ENCODE data around the gene GPR87. TPM values are rescaled to one million over a fixed set of nuclear protein-coding genes. Genes with fewer than 3 reads are reported as not detected.

The GPR87 gene, protein sequence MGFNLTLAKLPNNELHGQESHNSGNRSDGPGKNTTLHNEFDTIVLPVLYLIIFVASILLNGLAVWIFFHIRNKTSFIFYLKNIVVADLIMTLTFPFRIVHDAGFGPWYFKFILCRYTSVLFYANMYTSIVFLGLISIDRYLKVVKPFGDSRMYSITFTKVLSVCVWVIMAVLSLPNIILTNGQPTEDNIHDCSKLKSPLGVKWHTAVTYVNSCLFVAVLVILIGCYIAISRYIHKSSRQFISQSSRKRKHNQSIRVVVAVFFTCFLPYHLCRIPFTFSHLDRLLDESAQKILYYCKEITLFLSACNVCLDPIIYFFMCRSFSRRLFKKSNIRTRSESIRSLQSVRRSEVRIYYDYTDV
- under 1 TPM in 2 of 4 donors, not detected in 2; 0.14 to 0.24 TPM for polyA plus RNA-seq (ENCODE audit: insufficient read length in 4 of 4)

DNA sequence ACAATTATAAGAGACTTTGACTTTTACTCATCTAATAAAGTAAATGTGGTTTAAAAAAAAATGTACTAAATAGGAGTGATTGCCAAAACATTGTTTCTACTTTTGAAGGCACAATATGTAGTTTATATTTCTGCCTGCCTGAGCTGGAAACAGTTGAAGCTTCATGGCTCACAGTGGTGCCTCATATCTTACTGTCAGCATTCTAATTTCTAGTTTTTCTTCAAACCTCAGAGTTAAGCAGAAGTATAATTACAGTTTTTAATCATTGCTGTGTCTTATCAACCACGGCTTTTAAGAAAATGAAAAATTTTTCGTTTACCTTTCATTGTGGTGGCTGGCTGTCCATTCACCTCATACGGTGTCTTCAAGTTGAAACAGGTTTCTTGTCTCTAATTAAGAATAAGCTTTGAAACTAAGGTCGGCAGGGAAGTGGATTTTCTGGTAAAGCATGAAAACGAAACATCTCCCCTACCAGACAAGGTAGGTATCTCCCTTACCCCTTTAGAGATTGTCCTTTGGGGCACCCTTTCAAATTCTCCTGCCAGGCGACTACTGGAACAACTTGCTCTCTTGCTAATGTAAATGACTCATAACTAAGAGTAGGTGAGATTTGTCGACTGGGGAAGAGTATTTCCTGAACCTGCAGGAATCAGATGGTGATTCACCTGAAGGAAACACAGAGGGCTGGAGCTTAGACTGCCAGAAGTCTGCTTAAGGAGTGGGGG, at the start of gene GPR87:
GPR87 (minus strand) TSS at position 554 of the 725 bp plus-strand sequence. CDS start 16,720 bp downstream, outside the sequence.
- no peak for DNase-seq (ENCODE audit: low read depth in 4 of 4, low spot score in 3 of 4)

DNA sequence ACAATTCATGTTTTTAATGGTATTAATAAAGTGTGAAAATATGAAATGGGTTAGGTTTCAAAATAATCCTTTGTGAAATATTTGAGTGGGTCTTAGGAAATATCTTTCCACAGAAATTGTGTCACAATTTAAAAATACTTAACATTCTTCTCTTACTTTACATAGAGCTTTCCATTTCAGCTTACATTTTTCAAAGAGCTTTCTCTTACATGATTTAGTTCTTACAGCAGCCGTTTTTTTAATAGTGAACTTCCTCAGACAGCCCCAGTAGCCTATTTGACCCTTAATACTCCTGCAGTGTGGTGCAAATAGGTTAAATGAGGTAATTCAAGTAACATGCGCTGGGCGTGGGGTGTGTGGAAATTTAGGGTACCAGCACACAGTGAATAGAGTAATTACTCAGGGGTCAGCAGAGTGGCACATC, 46.1 kb upstream of the GPR87 start:
- no peak for DNase-seq (ENCODE audit: low read depth in 4 of 4, low spot score in 3 of 4)

DNA sequence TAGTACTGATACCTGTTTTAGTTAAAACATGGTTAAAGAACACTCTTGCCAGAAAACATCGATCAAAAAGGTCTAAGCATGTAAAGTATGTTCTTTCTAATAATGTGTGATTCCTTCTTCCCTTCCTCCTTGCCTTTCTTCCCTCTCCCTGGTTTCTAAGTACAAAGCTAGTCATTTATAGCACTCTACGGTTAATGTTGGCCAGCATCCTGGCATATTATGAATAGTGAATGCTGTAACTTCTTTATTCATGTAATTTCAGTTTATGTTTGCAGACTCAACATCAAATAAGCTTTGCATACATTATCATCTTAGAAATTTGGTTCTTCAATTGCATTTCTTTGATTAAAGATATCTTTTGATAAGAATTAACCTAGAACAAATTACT, 40.8 kb upstream of the GPR87 start:
- no peak for DNase-seq (ENCODE audit: low read depth in 4 of 4, low spot score in 3 of 4)

DNA sequence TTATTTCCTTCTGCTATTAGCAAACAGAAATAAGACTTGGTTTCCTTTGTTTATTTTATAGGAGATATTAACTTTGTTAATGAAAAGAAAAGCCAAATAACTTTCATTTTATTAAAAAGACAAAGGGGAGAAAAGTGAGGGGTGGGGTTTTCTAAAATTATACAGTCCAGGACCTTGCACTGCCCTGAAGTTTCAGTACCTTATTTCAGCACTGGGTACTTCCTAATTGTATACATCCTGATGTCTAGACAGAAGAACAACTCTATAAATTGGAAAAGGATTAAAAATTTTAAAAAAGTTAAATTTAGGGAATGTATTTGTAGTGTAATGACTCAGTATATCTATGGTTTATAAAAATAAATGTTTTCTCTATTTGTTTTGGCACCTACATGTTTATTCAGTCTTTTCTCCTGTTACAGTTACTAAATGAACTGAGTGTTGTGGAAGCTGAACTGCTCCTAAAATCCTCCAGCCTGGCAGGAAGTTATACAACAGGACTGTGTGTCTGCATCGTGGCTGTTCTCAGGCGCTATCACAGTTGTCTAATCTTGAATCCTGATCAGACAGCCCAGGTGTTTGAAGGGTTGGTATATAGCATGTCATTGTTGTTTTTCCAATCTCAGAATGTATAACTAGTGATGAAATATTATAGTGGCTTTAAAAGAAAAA, 40.3 kb upstream of the GPR87 start:
- no peak for DNase-seq (ENCODE audit: low read depth in 4 of 4, low spot score in 3 of 4)

DNA sequence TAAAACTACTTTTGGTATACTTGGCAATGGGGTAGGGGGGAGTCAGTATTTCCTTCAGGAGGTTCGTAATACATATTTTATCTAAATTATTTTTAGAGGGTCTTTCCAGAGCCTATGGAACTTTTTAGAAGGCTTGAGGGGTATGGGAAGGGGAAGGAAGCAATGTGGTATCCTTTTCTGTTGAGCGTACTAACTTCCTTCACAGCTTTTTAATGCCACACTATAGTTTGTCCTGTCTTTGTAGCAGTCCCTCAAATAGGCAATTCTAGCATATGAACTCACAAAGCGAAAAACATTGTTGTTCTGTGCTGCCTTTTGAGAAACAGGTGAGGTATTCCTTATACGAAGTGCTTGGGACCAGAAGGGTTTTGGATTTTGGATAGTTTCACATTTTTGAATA, 35.0 kb upstream of the GPR87 start:
- no peak for DNase-seq (ENCODE audit: low read depth in 4 of 4, low spot score in 3 of 4)

DNA sequence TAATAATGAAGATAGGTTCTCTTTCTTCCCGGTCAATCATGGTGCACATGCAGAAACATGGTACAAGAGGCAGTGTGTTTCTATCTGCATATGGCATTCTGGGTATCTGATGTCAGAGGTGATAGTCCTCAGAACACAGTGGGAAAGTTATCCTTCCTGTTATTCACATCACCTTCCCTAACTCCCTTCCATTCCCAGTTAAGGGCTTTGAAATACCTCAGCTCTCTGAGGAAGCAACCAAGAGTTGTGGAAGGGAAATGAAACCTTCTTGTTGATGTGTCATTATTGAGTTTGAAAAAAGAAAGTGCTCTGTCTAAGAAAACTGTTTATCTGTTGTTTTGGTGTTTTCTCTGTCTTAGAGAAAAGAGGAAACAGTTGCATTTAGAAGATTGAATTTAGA, 34.6 kb upstream of the GPR87 start:
- no peak for DNase-seq (ENCODE audit: low read depth in 4 of 4, low spot score in 3 of 4)

DNA sequence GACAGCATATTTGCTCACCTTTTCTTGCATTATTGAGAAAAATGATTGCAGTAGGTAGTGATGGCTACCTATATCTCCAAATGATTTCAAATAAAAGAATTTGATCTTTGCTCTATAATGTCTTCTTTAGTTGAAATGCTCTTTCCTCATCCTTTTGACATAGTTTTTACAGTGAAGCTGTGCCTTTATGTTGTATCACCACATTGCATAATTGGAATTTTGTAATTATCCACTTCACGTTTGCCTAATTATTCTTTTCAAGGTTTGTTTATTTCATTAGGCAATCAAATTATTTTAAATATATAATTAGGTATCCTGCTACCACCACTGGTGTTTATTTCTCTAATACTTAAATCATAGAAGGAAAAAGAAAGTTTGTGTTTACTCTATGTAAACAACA, 34.0 kb upstream of the GPR87 start:
- no peak for DNase-seq (ENCODE audit: low read depth in 4 of 4, low spot score in 3 of 4)

DNA sequence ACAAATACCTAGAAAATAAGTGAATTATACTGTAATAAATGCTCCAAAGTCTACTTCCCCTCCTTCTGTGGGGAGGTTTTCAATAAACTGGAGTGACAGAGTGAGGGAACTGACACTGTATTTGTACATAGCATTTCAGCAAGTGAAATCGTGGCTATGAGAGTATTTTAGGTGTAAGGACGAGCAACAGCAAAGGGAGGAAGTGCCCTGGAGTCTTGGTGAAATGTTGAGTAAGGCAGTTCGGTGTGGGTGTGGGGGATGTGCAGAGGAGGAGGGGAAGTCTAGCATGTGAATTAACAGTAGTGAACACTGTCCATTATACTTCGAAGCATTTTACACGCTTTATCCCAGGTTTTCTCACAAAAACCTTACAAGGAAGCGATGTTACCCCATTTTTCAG, 30.8 kb upstream of the GPR87 start:
- no peak for DNase-seq (ENCODE audit: low read depth in 4 of 4, low spot score in 3 of 4)

DNA sequence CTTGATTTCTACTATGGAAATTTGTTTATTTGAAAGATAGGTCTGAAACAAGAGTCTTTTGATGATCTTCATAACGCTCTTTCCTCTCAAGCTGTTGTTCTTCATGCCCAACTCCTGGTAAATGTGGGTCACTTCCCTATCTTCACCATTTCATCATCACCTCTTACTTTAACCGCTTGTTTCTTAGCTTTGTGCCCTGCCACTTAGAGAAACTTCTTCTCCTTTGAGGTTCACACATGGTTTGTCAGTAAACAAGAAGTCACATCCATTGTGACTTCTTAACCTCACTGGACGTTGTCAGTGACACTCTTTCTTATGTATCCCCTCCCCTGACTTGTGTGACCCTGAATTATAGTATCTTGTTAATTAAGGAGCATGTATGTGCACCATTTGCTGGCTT, 29.7 kb upstream of the GPR87 start:
- DNase-seq (ENCODE audit: low read depth in 4 of 4, low spot score in 3 of 4): no peak

DNA sequence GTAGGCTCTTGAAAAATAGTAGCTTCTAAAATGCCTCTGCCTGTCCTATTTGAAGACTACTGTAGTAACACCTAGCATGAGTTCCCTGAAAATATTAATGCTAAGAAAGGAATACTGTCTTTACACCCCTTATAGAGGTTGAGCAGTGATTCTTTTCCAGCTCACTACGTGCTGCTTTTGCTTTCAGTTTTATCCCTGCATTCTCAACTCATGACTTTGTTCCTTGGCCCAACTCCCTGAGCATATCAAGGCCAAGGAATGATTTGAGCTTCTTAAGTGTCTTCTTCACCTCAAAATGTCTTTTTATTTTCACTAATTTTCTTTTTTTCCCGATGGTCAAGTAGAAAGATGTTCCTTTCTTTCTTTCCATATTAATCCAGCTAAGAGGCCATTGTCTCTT, 29.2 kb upstream of the GPR87 start:
- no peak for DNase-seq (ENCODE audit: low read depth in 4 of 4, low spot score in 3 of 4)

DNA sequence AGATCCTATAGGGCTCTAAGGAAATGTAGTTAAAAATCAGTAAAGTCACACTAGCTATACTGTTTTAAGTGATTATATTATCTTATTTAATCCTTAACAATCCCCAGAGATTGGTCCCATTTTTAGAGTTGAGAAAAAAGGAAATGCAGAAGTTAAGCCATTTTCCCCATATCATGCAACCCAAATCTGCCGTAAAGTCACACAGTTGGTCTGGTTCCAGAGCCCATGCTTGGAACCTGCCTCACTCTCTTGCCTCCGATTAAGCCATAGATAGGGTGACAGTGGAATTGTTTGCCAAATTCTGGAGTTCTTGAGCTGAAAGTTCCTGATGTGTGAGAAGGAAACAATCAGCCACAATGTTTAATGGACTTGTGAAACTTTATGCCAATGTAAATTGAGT, 15.1 kb upstream of the GPR87 start:
- no peak for DNase-seq (ENCODE audit: low read depth in 4 of 4, low spot score in 3 of 4)

DNA sequence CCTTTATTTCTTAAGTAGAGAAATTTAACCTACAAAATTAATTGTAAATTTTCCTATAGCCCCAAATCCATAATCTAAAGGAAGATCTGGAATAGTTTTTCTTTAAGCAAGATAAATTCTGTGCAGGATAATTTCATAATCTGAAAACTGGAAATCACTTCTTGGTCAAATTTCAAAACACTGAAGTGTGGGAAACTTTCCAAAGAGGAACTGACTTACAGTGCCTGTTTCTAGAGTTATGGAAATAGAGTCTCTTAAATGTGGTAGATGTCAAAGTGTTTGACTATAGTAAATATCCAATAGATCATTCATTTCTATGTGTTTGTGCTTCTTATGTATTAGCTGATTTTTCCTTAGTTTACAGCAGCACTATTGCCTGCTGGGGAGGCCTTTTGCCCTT, 14.3 kb upstream of the GPR87 start:
- DNase-seq (ENCODE audit: low read depth in 4 of 4, low spot score in 3 of 4): no peak

DNA sequence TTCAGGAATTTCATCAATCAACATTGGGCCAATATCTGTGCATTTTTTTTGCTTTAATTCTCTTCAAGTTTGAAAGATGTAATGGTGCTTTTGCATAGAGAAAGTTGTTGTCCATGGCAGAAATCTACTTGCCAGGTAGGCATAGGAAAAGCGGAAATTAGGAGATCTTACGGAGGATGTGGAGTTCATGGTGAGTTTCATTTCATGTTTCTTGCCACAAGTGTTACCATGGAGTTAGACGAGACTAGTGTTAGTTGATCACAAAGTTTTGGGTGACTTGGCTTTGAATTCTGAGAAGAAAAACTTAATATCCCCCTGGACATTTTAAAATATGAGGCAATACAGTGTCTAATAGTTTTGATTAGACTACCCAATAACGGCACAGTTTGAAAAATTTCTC, 13.8 kb upstream of the GPR87 start:
- no peak for DNase-seq (ENCODE audit: low read depth in 4 of 4, low spot score in 3 of 4)

DNA sequence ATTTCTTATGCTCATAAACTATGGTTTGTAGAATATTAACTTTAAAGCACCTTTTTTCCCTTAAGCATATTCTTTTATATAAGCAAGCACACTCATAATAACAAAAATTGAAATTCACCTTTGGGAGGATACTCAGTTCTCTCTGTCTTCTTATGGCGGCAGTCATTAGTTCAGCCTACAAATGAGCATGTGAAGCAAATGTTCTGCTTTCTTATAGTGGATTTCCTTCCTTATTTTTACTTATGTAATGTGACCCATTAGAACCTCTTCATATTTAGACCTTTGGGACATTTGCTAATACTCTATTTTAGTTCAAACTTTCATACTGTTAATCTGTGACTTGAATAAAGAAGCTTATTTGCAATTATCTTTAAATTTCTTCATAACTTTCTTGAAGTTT, 12.7 kb upstream of the GPR87 start, which contains the start of gene P2RY13:
P2RY13 (minus strand) TSS at position 187 of the 400 bp plus-strand sequence; CDS start at position 166, 21 bp downstream.
- DNase-seq (ENCODE audit: low read depth in 4 of 4, low spot score in 3 of 4): no peak

DNA sequence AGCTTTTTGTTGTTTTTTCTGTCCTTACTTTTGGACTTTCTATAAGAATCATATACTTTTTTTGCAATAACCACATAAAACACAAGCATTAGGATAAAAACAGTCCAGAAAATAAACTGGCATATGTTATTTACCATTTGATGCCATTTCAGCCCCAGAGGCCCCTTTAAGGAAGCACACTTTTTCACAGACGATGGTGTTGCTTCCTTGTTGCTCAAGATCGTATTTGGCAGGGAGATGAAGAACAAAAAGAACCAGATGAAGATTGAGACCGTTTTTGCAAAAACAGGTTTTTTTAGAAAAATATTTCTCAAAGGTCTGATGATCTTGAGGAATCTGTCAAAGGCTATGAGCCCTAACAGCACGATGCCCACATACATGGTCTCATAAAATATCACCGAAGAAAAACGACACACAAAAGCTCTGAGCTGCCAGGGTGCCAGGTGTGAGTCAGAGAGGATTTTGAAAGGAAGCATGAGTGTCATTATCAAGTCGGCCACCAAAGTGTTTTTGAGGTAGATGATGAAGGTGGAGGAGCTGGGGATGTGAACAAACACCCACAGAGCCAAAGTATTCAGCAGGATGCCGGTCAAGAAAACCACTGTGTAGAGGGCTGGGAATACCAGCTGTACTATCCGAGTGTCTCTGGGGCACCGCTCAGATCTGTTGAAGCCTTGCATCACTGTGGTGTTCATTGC, 11.8 kb upstream of the GPR87 start:
- no peak for DNase-seq (ENCODE audit: low read depth in 4 of 4, low spot score in 3 of 4)

DNA sequence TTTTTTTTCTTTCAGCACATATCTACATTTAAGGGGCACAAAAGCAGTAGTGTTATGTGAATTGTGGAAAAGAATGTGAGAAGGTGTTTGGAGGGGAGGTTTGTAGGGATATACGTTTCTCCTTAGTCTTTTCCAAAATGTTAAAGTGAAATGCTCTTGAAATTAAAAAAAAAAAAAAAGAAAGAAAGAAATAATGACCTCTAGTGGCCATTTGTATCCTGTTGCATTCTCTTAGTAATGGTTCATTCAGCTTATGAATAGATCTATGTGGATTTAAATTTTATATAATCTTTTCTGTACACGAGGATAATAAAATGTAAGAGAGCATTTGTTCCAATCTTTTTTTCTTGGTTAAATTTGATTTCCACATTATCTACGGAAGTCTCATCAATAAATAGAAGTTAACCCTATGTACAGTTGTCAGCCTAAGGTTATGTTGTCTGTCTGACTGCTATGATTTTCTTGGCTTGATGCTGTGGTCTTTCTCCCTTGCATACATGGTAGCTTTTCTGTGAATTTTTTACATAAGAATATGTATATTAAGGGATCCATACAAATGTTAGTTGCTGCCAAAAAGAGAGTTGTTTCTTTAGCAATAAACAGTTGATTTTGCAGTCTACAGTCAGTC, 11.1 kb upstream of the GPR87 start:
- DNase-seq (ENCODE audit: low read depth in 4 of 4, low spot score in 3 of 4): no peak

DNA sequence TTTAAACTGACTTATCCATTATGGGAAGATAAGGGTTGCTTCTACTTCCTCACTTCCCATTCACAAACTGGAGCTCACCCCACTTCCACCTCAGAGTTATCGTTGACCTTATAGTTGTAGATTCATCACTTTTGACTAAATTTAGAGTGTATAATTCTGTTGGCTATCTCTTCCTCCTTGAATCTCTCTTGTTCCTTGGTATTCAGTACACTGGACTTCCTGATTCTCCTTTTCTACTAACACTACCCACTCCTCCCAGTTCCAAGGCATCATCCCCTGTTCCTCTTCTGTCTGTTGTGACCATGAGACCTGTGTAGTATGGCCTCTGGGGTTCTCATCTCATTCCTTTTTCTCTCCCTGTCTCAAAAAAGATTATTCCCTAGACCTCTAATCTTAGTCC, 5.9 kb upstream of the GPR87 start:
- no peak for DNase-seq (ENCODE audit: low read depth in 4 of 4, low spot score in 3 of 4)

DNA sequence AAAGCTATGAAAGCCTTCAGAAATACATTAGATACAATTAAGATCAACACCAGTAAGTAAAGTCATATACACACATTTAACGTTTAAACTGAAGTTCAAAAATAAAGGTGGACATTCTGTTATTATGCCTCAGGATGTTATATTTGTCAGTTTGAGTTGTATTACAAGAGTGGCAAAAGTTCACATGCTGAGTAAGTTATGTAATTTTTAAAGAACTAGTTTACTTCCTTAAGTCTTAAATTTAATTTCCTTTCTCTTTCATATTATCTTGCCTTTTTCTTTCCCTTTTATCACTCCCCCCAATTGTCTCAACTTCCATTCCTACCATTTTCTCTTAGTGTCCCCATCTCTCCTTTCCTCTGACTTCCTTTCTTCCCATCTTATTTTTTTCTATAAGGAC, 4.9 kb upstream of the GPR87 start:
- no peak for DNase-seq (ENCODE audit: low read depth in 4 of 4, low spot score in 3 of 4)

DNA sequence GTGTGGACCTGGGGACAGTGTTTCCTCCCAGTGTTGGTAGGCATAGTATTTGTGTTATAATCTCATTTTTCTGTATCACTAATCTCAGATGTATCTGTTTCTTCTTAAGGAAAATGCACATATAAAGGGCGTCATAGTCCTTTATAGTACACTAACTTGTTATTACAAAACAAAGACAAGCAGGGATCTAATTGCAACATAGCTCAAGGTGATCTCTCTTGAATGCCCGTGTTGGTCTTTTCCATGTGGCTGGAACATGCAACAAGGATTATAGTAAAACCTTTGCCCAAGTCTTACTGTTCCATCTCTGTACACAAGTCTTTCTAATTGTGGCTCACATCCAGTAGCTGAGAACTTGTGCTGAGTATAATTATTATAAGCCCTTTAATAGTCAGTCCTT, 3.5 kb upstream of the GPR87 start:
- no peak for DNase-seq (ENCODE audit: low read depth in 4 of 4, low spot score in 3 of 4)

DNA sequence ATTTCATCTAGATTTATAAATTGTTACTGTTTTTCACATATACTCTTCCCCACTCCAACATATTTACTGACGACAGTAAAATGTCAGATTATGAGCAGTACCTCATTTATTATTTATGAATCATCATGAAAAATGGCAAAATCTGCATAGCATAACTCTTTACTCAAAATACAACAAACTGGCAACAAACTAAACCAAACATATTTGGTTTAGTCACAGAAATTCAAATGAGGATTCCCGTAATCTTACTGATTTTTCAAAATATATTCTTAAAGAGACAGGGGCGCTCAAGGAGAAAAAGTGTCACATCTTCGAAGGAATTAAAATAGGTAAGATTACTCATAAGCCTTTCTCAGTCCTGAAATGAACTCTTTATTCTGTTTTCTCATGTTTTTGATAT, 3.0 kb upstream of the GPR87 start:
- no peak for DNase-seq (ENCODE audit: low read depth in 4 of 4, low spot score in 3 of 4)

Data from left renal pelvis (tissue), 4 donors.